IMR-90 (cell line): ENCODE data around the gene ZBP1. TPM values are rescaled to one million over a fixed set of nuclear protein-coding genes. Genes with fewer than 3 reads are reported as not detected.

ENCODE experiments used
- ATAC-seq: fragments of 200-7000 bp; cut with Tn5 transposase; 2 replicates; pipeline ENCODE4 v1.9.1; 2020; ENCODE audit warnings: low read depth, mild to moderate bottlenecking, moderate library complexity
- BruUV-seq: library from RNA; stranded (reverse); fragments of 400-500 nt; replicated peaks from 2 replicates; lab custom pipeline; 2021; lab: Mats Ljungman, UMichigan
- CTCF ChIA-PET: fragments of 300-600 bp; formaldehyde crosslinking; extraction: SDS; loops from one replicate; lab custom pipeline; 2021; ENCODE audit warnings: antibody characterized with exemption; lab: Yijun Ruan, JAX
- POLR2A ChIA-PET: fragments of 300-600 bp; sonication (Branson Sonifier 250); formaldehyde crosslinking; loops from one replicate; lab custom pipeline; 2022; ENCODE audit warnings: antibody characterized with exemption; ENCODE audit not compliant: unreplicated experiment; lab: Charles Lee
- DNase-seq: peaks from one replicate; pipeline ENCODE4 v3.0.0; 2013
- H2AFZ ChIP-seq: replicated peaks from 2 replicates; pipeline ENCODE3; 2013; ENCODE audit warnings: low read length, mild to moderate bottlenecking; ENCODE audit not compliant: poor library complexity
- H2AK5ac ChIP-seq: 2 replicates; pipeline ENCODE4 v1.6.1; 2013; ENCODE audit warnings: low read depth, low read length, inconsistent platforms
- H2AK9ac ChIP-seq: replicated peaks from 2 replicates; pipeline ENCODE3; 2013; ENCODE audit warnings: mild to moderate bottlenecking, low read depth, low read length, moderate library complexity; ENCODE audit not compliant: poor library complexity
- H2BK120ac ChIP-seq: 2 replicates; pipeline ENCODE4 v1.6.1; 2013; ENCODE audit warnings: low read depth, low read length, inconsistent platforms
- H2BK15ac ChIP-seq: 3 replicates; pipeline ENCODE4 v1.6.1; 2013; ENCODE audit warnings: low read depth, low read length, inconsistent platforms
- H2BK20ac ChIP-seq: 2 replicates; pipeline ENCODE4 v1.6.1; 2013; ENCODE audit warnings: low read depth, mild to moderate bottlenecking, inconsistent platforms, low read length, moderate library complexity
- H2BK5ac ChIP-seq: 2 replicates; pipeline ENCODE4 v1.6.1; 2013; ENCODE audit warnings: mild to moderate bottlenecking, low read depth, low read length, inconsistent platforms; ENCODE audit not compliant: poor library complexity, severe bottlenecking
- H3K14ac ChIP-seq: replicated peaks from 2 replicates; pipeline ENCODE4 v1.6.1; 2013; ENCODE audit warnings: low read depth, low read length, inconsistent platforms
- H3K18ac ChIP-seq: 2 replicates; pipeline ENCODE4 v1.6.1; 2013; ENCODE audit warnings: low read depth, low read length, control low read depth
- H3K23ac ChIP-seq: 2 replicates; pipeline ENCODE4 v1.6.1; 2013; ENCODE audit warnings: low read depth, low read length, inconsistent platforms
- H3K27ac ChIP-seq: 2 replicates; pipeline ENCODE4 v1.5.1; 2013; ENCODE audit warnings: mild to moderate bottlenecking, control low read depth, low read length; ENCODE audit not compliant: insufficient read depth
- H3K27me3 ChIP-seq: 2 replicates; pipeline ENCODE4 v1.6.1; 2013; ENCODE audit warnings: low read length; ENCODE audit not compliant: control insufficient read depth, insufficient read depth
- H3K36me3 ChIP-seq: 2 replicates; pipeline ENCODE4 v1.6.1; 2013; ENCODE audit warnings: low read length, mixed read lengths; ENCODE audit not compliant: control insufficient read depth, insufficient read depth
- H3K4ac ChIP-seq: 2 replicates; pipeline ENCODE4 v1.6.1; 2013; ENCODE audit warnings: low read depth, low read length, inconsistent platforms
- H3K4me1 ChIP-seq: 2 replicates; pipeline ENCODE4 v1.6.1; 2013; ENCODE audit warnings: low read length, mixed read lengths; ENCODE audit not compliant: control insufficient read depth, insufficient read depth
- H3K4me2 ChIP-seq: 2 replicates; pipeline ENCODE4 v1.6.1; 2013; ENCODE audit warnings: low read depth, mild to moderate bottlenecking, control low read depth, low read length, moderate library complexity
- H3K4me3 ChIP-seq: 2 replicates; pipeline ENCODE4 v1.5.1; 2013; ENCODE audit warnings: low read depth, mild to moderate bottlenecking, control low read depth, low read length, moderate library complexity; ENCODE audit not compliant: insufficient read depth
- H3K56ac ChIP-seq: 2 replicates; pipeline ENCODE4 v1.6.1; 2013; ENCODE audit warnings: low read length, inconsistent platforms; ENCODE audit not compliant: insufficient read depth; ENCODE audit errors: extremely low read depth
- H3K79me1 ChIP-seq, 2 experiments: 2 replicates each; pipeline ENCODE4 v1.6.1; 2013; ENCODE audit warnings: low read length in 2 of 2, inconsistent platforms in 1 of 2, low read depth in 1 of 2
- H3K9ac ChIP-seq: 2 replicates; pipeline ENCODE4 v1.6.1; 2013; ENCODE audit warnings: low read depth, low read length, control low read depth
- H3K9me1 ChIP-seq: 2 replicates; pipeline ENCODE4 v1.6.1; 2013; ENCODE audit warnings: low read length, inconsistent platforms; ENCODE audit not compliant: insufficient read depth
- H3K9me3 ChIP-seq: 2 replicates; pipeline ENCODE4 v1.6.1; 2013; ENCODE audit warnings: low read length; ENCODE audit not compliant: control insufficient read depth, insufficient read depth
- H4K20me1 ChIP-seq: 2 replicates; pipeline ENCODE4 v1.6.1; 2013; ENCODE audit warnings: low read length, inconsistent platforms; ENCODE audit not compliant: insufficient read depth
- H4K5ac ChIP-seq: 2 replicates; pipeline ENCODE4 v1.6.1; 2013; ENCODE audit warnings: mild to moderate bottlenecking, low read depth, low read length, control low read depth
- H4K8ac ChIP-seq, 2 experiments: 2 replicates each; pipeline ENCODE4 v1.6.1; 2013; ENCODE audit warnings: low read depth in 2 of 2, low read length in 2 of 2, control low read depth in 1 of 2, inconsistent platforms in 1 of 2
- H4K91ac ChIP-seq: 2 replicates; pipeline ENCODE4 v1.6.1; 2013; ENCODE audit warnings: low read depth, low read length, inconsistent platforms; ENCODE audit not compliant: insufficient read depth
- BHLHE40 ChIP-seq: fragments of 150-350 bp; IDR thresholded peaks from 2 replicates; pipeline ENCODE4 v1.6.1; 2016; ENCODE audit warnings: mild to moderate bottlenecking, low read depth, low read length
- CEBPB ChIP-seq: IDR thresholded peaks from 2 replicates; pipeline ENCODE4 v1.6.1; 2012; ENCODE audit warnings: low read depth, low read length, improper control_type of control experiment
- CHD1 ChIP-seq: IDR thresholded peaks from 2 replicates; pipeline ENCODE4 v1.6.1; 2012; ENCODE audit warnings: low read depth, low read length, improper control_type of control experiment
- FOS ChIP-seq: fragments of 150-350 bp; IDR thresholded peaks from 2 replicates; pipeline ENCODE4 v1.6.1; 2016; ENCODE audit warnings: low read depth, low read length
- MAFK ChIP-seq: IDR thresholded peaks from 2 replicates; pipeline ENCODE4 v1.6.1; 2012; ENCODE audit warnings: low read depth, low read length, improper control_type of control experiment
- MAZ ChIP-seq: IDR thresholded peaks from 2 replicates; pipeline ENCODE4 v1.6.1; 2012; ENCODE audit warnings: low read depth, mild to moderate bottlenecking, low read length, improper control_type of control experiment, moderate library complexity, borderline replicate concordance
- MXI1 ChIP-seq: IDR thresholded peaks from 2 replicates; pipeline ENCODE4 v1.6.1; 2012; ENCODE audit warnings: low read depth, mild to moderate bottlenecking, low read length, moderate library complexity, borderline replicate concordance
- NFE2L2 ChIP-seq: fragments of 150-350 bp; IDR thresholded peaks from 2 replicates; pipeline ENCODE4 v1.6.1; 2016; ENCODE audit warnings: low read depth, mild to moderate bottlenecking, low read length
- POLR2A ChIP-seq: IDR thresholded peaks from 2 replicates; pipeline ENCODE4 v1.6.1; 2012; ENCODE audit warnings: mild to moderate bottlenecking, low read depth, low read length
- RAD21 ChIP-seq: IDR thresholded peaks from 2 replicates; pipeline ENCODE4 v1.6.1; 2012; ENCODE audit warnings: low read length, improper control_type of control experiment
- RCOR1 ChIP-seq: IDR thresholded peaks from 2 replicates; pipeline ENCODE4 v1.6.1; 2012; ENCODE audit warnings: mild to moderate bottlenecking, low read length, improper control_type of control experiment; ENCODE audit not compliant: insufficient replicate concordance
- RFX5 ChIP-seq: IDR thresholded peaks from 2 replicates; pipeline ENCODE4 v1.8.0; 2012; ENCODE audit warnings: low read depth, mild to moderate bottlenecking, low read length, moderate library complexity
- SMC3 ChIP-seq: fragments of 150-350 bp; IDR thresholded peaks from 2 replicates; pipeline ENCODE4 v1.6.1; 2016; ENCODE audit warnings: low read depth, mild to moderate bottlenecking, antibody characterized with exemption, low read length, moderate library complexity
- USF2 ChIP-seq: fragments of 150-350 bp; IDR thresholded peaks from 2 replicates; pipeline ENCODE4 v1.6.1; 2017; ENCODE audit warnings: mild to moderate bottlenecking, antibody characterized with exemption, low read length, low read depth
- WGBS, 2 experiments: methylation state at CpG; one replicate each; pipeline versions ENCODE4 v1.1.5 to v1.1.7; 2013; ENCODE audit warnings: missing lambda C conversion rate in 2 of 2; ENCODE audit not compliant: insufficient read length in 1 of 2; ENCODE audit errors: extremely low coverage in 2 of 2; 5-methylcytosine and 5-hydroxymethylcytosine counted together
- dilution Hi-C: fragments of 300-500 bp; cut with HindIII; formaldehyde crosslinking; loops from one replicate; pipeline ENCODE4 v1.14.3; 2018; ENCODE audit warnings: low sequenced_read_pairs; ENCODE audit not compliant: unreplicated experiment
- in situ Hi-C: fragments of 300-500 bp; cut with MboI; formaldehyde crosslinking; loops from 3 replicates; pipeline ENCODE4 v1.14.3; 2019; ENCODE audit warnings: low sequenced_read_pairs, inconsistent platforms, mixed read lengths
- intact Hi-C: fragments of 100-400 bp; cut with micrococcal nuclease; formaldehyde crosslinking; loops from 2 replicates; pipeline ENCODE4 v1.10.0; 2022
- polyA plus RNA-seq, 3 experiments: library from polyadenylated mRNA; depleted of rRNA; stranded (reverse); fragments of >200 nt; gene quantifications; 2 replicates each; pipeline ENCODE4 v1.2.3, GENCODE V29; 2012; ENCODE audit warnings: low replicate concordance in 1 of 3
- total RNA-seq: library from RNA; depleted of rRNA; stranded (reverse); fragments of >200 nt; gene quantifications from 2 replicates; pipeline ENCODE4 v1.2.3, GENCODE V29; 2012
- TF ChIP-seq, protein P1 (sequence below): conservative IDR thresholded peaks from 2 replicates; pipeline ENCODE4 v1.5.1; 2012; ENCODE audit warnings: mild to moderate bottlenecking, low read depth, low read length, improper control_type of control experiment
- TF ChIP-seq, protein P2 (sequence below): fragments of 150-350 bp; IDR thresholded peaks from 2 replicates; pipeline ENCODE4 v1.6.1; 2016; ENCODE audit warnings: low read depth, mild to moderate bottlenecking, low read length, moderate library complexity, borderline replicate concordance

Gene ZBP1
- total and polyA plus RNA-seq, 2 of the 4 experiments (the other 2 are of a cell fraction), result not detected

- H4K20me1 ChIP-seq, result no peaks in the 10 kb centered on the region
- intact Hi-C loops (no loop called here), dilution Hi-C loops (no loop called here), in situ Hi-C loops (no loop called here)
- H2BK5ac ChIP-seq, result no peak overlapping the region
- H3K56ac ChIP-seq, result no peak overlapping the region
- H3K4me1 ChIP-seq, result no peaks in the 10 kb centered on the region
- no peak for DNase-seq
- H3K4me2 ChIP-seq, result no peak overlapping the region
- H3K18ac ChIP-seq, result no peak overlapping the region
- H4K91ac ChIP-seq, result no peak overlapping the region
- H3K4ac ChIP-seq, result no peak overlapping the region
- no peak overlapping the region for H3K14ac ChIP-seq
- ChIA-PET CTCF (no interaction called here), POLR2A (no interaction called here)
- peaks cover 7% of the 10 kb centered on the region; the same call in 1 of the 2 replicates for H3K27me3 ChIP-seq
- no peaks in the 10 kb centered on the region for H3K9me3 ChIP-seq
- H2BK120ac ChIP-seq, result no peak overlapping the region
- no peak overlapping the region for H3K4me3 ChIP-seq
- no peak overlapping the region for H2AK9ac ChIP-seq
- H3K36me3 ChIP-seq, result no peaks in the 10 kb centered on the region
- H3K79me1 ChIP-seq, result no peaks in the 10 kb centered on the region
- H2AK5ac ChIP-seq, result no peak overlapping the region
- H3K9ac ChIP-seq, result no peak overlapping the region
- no peak overlapping the region for H4K8ac ChIP-seq
- ATAC-seq, result no peak
- H3K27ac ChIP-seq, result no peak overlapping the region
- no TSS peak for BruUV-seq
- WGBS, 2 experiments, result 76% methylated on average over 3 of the region's 18 CpGs; no CpG with 5 or more reads in 1 of the 2 experiments
- H3K23ac ChIP-seq, result no peak overlapping the region
- H4K5ac ChIP-seq, result no peak overlapping the region
- no peak overlapping the region for H2BK15ac ChIP-seq
- H2AFZ ChIP-seq, result no peak overlapping the region
- no peaks in the 10 kb centered on the region for H3K9me1 ChIP-seq
- TF ChIP-seq MAZ (no peak), CEBPB (no peak), MAFK (no peak), FOS (no peak), USF2 (no peak), BHLHE40 (no peak), POLR2A (no peak), RFX5 (no peak), NFE2L2 (no peak), MXI1 (no peak), RCOR1 (no peak), RAD21 (no peak), SMC3 (no peak), CHD1 (no peak)
- TF ChIP-seq, protein P1, sequence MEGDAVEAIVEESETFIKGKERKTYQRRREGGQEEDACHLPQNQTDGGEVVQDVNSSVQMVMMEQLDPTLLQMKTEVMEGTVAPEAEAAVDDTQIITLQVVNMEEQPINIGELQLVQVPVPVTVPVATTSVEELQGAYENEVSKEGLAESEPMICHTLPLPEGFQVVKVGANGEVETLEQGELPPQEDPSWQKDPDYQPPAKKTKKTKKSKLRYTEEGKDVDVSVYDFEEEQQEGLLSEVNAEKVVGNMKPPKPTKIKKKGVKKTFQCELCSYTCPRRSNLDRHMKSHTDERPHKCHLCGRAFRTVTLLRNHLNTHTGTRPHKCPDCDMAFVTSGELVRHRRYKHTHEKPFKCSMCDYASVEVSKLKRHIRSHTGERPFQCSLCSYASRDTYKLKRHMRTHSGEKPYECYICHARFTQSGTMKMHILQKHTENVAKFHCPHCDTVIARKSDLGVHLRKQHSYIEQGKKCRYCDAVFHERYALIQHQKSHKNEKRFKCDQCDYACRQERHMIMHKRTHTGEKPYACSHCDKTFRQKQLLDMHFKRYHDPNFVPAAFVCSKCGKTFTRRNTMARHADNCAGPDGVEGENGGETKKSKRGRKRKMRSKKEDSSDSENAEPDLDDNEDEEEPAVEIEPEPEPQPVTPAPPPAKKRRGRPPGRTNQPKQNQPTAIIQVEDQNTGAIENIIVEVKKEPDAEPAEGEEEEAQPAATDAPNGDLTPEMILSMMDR, result no peak
- TF ChIP-seq, protein P2, sequence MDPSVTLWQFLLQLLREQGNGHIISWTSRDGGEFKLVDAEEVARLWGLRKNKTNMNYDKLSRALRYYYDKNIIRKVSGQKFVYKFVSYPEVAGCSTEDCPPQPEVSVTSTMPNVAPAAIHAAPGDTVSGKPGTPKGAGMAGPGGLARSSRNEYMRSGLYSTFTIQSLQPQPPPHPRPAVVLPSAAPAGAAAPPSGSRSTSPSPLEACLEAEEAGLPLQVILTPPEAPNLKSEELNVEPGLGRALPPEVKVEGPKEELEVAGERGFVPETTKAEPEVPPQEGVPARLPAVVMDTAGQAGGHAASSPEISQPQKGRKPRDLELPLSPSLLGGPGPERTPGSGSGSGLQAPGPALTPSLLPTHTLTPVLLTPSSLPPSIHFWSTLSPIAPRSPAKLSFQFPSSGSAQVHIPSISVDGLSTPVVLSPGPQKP, result no peak
- no peak overlapping the region for H2BK20ac ChIP-seq
These were observed 8.5 kb downstream of the ZBP1 start for GRCh38 chr20:57611586-57612311.
